AG04450 (cell line): ENCODE results near the gene ARHGAP15. TPM values are rescaled to one million over a fixed set of nuclear protein-coding genes. Genes with fewer than 3 reads are reported as not detected.

ENCODE experiments used
- CTCF ChIA-PET: fragments of 300-600, 350-600 bp; formaldehyde crosslinking; extraction: SDS; loops from one replicate; lab custom pipeline; 2022; ENCODE audit warnings: antibody characterized with exemption, inconsistent platforms; lab: Charles Lee
- POLR2A ChIA-PET: fragments of 350-600 bp; formaldehyde crosslinking; extraction: SDS; loops from one replicate; lab custom pipeline; 2021; ENCODE audit warnings: antibody characterized with exemption, inconsistent platforms; lab: Yijun Ruan, JAX
- DNase-seq: peaks from one replicate; pipeline ENCODE4 v3.0.0-alpha.2; 2011; ENCODE audit warnings: low read depth, low spot score
- H3K27ac ChIP-seq: one replicate; pipeline ENCODE4 v1.5.1; 2012; ENCODE audit warnings: low read depth, low read length, control low read depth
- H3K27me3 ChIP-seq: one replicate; pipeline ENCODE4 v1.6.0; 2012; ENCODE audit warnings: low read length; ENCODE audit not compliant: control insufficient read depth, insufficient read depth
- H3K4me3 ChIP-seq: 2 replicates; pipeline ENCODE4 v1.5.1; 2011; ENCODE audit warnings: mild to moderate bottlenecking, low read depth, low read length, control low read depth
- H3K9me3 ChIP-seq: 2 replicates; pipeline ENCODE4 v1.5.1; 2012; ENCODE audit warnings: low read length; ENCODE audit not compliant: control insufficient read depth, insufficient read depth
- CTCF ChIP-seq: IDR thresholded peaks from 2 replicates; pipeline ENCODE4 v1.5.1; 2011; ENCODE audit warnings: low read depth, low read length, control low read depth, inconsistent platforms
- polyA plus RNA-seq: library from polyadenylated mRNA; depleted of rRNA; stranded (reverse); fragments of >200 nt; gene quantifications from 2 replicates; pipeline ENCODE4 v1.2.3, GENCODE V29; 2011

ARHGAP15 gene
- polyA plus RNA-seq, 1 experiment, result not detected

DNA sequence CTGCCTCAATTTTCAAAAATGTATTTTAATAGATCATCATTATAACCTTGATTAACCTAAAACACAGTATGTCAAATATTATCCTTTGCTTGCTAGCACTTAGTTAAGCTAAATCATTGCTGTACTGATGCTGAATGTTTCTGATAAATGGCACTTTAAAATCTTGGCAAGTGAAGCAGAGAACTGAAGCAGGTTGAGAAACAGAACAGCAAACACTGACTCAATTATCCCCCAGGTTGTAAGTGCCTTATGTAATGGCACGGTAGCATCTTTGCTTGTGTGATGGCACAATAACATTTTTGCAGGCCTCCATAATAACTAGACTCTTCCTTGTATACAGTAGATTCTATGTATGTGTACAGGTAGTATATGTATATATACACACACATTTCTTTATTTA lies 33.8 kb downstream of the ARHGAP15 start:
- TF ChIP-seq CTCF, result no peak
- no peaks in the 10 kb centered on the region for H3K9me3 ChIP-seq
- H3K27ac ChIP-seq, result no peak overlapping the region
- POLR2A ChIA-PET, result no interaction called here
- H3K27me3 ChIP-seq, result peaks cover 10% of the 10 kb centered on the region
- DNase-seq, result no peak
- CTCF ChIA-PET, result interaction anchor here (1.0 to 7.2 kb wide), 4 partner anchors 9 to 96 kb away, joined by 4 to 61 read pairs (median 13); no protein-coding TSS in a partner anchor
- no peak overlapping the region for H3K4me3 ChIP-seq

DNA sequence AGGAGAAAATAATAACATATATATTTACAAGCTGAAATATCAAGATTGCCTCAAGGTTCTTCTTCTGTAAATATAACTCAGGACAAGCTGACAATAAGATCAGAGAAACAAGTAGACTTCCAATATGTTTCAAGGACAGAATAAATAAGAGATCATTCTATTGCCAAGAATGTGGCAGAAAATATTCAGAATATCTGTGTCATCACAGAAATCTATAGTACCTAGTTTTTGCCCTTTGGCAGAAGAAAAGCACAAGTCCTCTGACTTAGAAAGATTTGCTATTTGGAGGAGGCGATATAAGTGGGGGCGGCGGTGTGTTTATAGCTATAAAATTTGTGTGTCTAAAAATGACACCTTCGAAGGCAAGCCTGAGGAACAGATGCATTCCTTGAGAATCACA lies 34.3 kb downstream of the ARHGAP15 start:
- no peak for TF ChIP-seq CTCF
- POLR2A ChIA-PET, result no interaction called here
- H3K27ac ChIP-seq, result no peak overlapping the region

GRCh38 chr2:143165291-143165690 lies 36.1 kb downstream of the ARHGAP15 start:
- no peak for DNase-seq
- Histone ChIP-seq H3K9me3 (no peaks in the 10 kb centered on the region), H3K4me3 (no peak overlapping the region), H3K27me3 (peaks cover 7% of the 10 kb centered on the region), H3K27ac (no peak overlapping the region)
- POLR2A ChIA-PET, result no interaction called here
- no peak for TF ChIP-seq CTCF
- CTCF ChIA-PET, result no interaction called here

More for the DNA sequence above, 34.3 kb downstream of the ARHGAP15 start:
- H3K4me3 ChIP-seq, result no peak overlapping the region
- CTCF ChIA-PET, result interaction anchor here (4.4 to 7.2 kb wide), 2 partner anchors 58 to 96 kb away, joined by 17 to 61 read pairs; no protein-coding TSS in a partner anchor
- no peaks in the 10 kb centered on the region for H3K9me3 ChIP-seq
- no peak for DNase-seq
- peaks cover 10% of the 10 kb centered on the region for H3K27me3 ChIP-seq

GRCh38 chr2:143169105-143169504 lies 39.9 kb downstream of the ARHGAP15 start:
- Histone ChIP-seq H3K27me3 (no peaks in the 10 kb centered on the region), H3K27ac (no peak overlapping the region), H3K9me3 (no peaks in the 10 kb centered on the region), H3K4me3 (no peak overlapping the region)
- DNase-seq, result no peak
- no peak for TF ChIP-seq CTCF
- CTCF ChIA-PET, result no interaction called here
- POLR2A ChIA-PET, result no interaction called here

DNA sequence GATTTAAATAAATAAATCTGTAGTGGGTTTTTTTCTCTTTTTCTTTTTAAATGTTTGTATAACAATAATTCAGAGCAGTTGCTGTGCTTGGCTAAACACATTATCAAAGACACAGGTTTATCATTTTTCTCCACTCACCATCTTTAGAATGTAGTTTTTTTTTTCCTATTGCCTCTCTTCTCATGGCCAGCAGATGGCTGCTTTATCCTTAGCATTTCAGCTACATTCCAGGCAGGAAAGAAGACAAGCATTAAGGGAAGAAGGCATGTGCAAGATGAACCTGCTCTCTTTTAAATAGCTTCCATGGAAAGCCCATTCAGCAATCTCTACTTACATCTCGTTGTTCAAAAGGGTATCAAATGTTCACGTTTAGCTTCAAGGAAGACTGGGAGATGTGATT lies 42.6 kb downstream of the ARHGAP15 start:
- no peaks in the 10 kb centered on the region for H3K27me3 ChIP-seq
- no peak overlapping the region for H3K27ac ChIP-seq
- ChIA-PET POLR2A (interaction anchor here (0.6 to 0.7 kb wide), 2 partner anchors 51 to 1758 kb away, joined by 3 to 5 read pairs; no protein-coding TSS in a partner anchor), CTCF (interaction anchor here (0.8 to 2.2 kb wide), 6 partner anchors 9 to 89 kb away, joined by 3 to 13 read pairs (median 4); no protein-coding TSS in a partner anchor)
- no peak for DNase-seq
- H3K4me3 ChIP-seq, result no peak overlapping the region
- peak; percentile 55 for TF ChIP-seq CTCF
- H3K9me3 ChIP-seq, result no peaks in the 10 kb centered on the region
